Activated CD8-positive, alpha-beta memory T cell treated with anti-CD3 and anti-CD28 coated beads, Interleukin-2, amount 10 ng/mL, durations not matched to agents 7 days and 5 days (primary cell): ENCODE data around the gene KCNJ12. TPM values are rescaled to one million over a fixed set of nuclear protein-coding genes. Genes with fewer than 3 reads are reported as not detected.
A peak's percentile ranks its signal among the peaks of the same experiment; 100 is the strongest.
"Not testable (repeated sequence)": the region's sequence is repeated elsewhere in the genome, so short reads cannot be mapped to it uniquely, and the experiment has no call there.

Experiments used
- ATAC-seq: fragments of 150-1000 bp; cut with Tn5 transposase; one replicate; pipeline ENCODE4 v1.10.0; 2021; ENCODE audit warnings: moderate library complexity
- CTCF ChIA-PET: fragments of 350-600 bp; sonication (Branson Sonifier 250); formaldehyde crosslinking; loops from one replicate; lab custom pipeline; 2021; ENCODE audit warnings: antibody characterized with exemption; lab: Charles Lee
- DNase-seq: peaks from one replicate; pipeline ENCODE4 v3.0.0-alpha.2; 2020
- H3K27ac Mint-ChIP-seq: one replicate; pipeline ENCODE4 v1.8.0; 2021; ENCODE audit warnings: mild to moderate bottlenecking, mixed read lengths
- H3K27me3 Mint-ChIP-seq: one replicate; pipeline ENCODE4 v1.8.0; 2021; ENCODE audit warnings: mixed read lengths
- H3K36me3 Mint-ChIP-seq: one replicate; pipeline ENCODE4 v1.8.0; 2021; ENCODE audit warnings: mild to moderate bottlenecking, mixed read lengths
- H3K4me1 Mint-ChIP-seq: one replicate; pipeline ENCODE4 v1.8.0; 2021; ENCODE audit warnings: mixed read lengths
- H3K4me3 Mint-ChIP-seq: one replicate; pipeline ENCODE4 v1.8.0; 2021; ENCODE audit warnings: mild to moderate bottlenecking, moderate library complexity, mixed read lengths
- H3K9me3 Mint-ChIP-seq: one replicate; pipeline ENCODE4 v1.8.0; 2022; ENCODE audit warnings: low read depth, mixed read lengths
- total RNA-seq, 2 experiments: library from RNA; stranded (reverse); gene quantifications; one replicate each; pipeline ENCODE4 v1.2.3, GENCODE V29; 2021

Gene KCNJ12
- total RNA-seq, 2 experiments from 2014 or later: not detected

DNA sequence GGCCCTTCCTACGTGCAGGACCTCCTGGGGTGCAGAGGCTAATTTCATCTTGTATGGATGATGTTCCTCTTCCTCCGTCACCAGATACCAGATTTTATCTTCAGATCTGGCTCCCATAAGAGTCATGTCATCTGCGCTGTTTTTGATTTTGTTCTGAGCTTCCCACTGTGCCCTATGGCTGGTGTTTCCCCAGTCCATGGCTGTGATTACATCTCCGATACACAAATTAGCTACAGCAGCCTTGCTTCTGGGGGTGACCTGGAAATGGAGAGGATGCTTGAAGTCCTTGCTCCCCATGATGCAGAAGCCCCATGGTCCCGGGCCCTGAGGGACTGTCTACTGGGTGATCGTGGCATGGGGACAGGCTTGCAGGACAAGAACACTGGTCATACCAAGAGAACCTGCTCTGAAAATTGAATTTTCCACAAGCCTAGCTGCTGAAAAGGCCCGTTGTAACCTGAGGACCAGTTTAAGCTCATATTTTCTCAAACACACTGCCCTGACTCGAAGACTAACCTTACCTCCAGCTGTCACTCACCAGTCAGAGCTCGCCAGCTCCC, 69.0 kb downstream of the KCNJ12 start:
- CTCF ChIA-PET: no interaction called here
- H3K4me1 Mint-ChIP-seq: no peaks in the 10 kb centered on the region
- DNase-seq (no peak), ATAC-seq (no peak)
- no peaks in the 10 kb centered on the region for H3K36me3 Mint-ChIP-seq
- no peak overlapping the region for H3K27ac Mint-ChIP-seq
- H3K9me3 Mint-ChIP-seq: peaks cover 2% of the 10 kb centered on the region
- H3K4me3 Mint-ChIP-seq: no peak overlapping the region
- H3K27me3 Mint-ChIP-seq: peaks cover 19% of the 10 kb centered on the region

DNA sequence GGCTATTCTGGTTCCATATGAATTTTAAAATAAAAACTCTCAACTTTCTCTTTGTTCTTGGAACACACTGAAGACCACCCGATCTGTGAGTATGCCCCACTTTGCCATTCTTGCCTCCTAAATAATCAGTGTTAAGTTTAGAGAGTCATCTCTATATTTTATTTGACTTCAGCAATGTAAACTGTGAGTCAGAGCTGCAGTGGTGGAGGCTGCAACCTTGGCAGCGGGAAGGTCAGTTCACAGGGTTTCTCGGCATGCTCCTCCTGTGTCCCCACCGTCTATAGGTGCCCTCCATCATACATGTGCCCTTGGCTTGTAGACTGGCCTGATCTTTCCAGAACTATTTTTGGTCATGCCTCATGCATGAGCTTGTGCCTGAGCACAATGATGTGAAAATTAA, 71.4 kb downstream of the KCNJ12 start:
- H3K9me3 Mint-ChIP-seq, ATAC-seq, H3K36me3 Mint-ChIP-seq, H3K27ac Mint-ChIP-seq, DNase-seq, H3K4me3 Mint-ChIP-seq, H3K4me1 Mint-ChIP-seq: not testable (repeated sequence)
- peaks cover 24% of the 10 kb centered on the region for H3K27me3 Mint-ChIP-seq
- CTCF ChIA-PET: interaction anchor here (1.5 kb wide), 1 partner anchor 66 kb away, joined by 5 read pairs; no protein-coding TSS in a partner anchor

DNA sequence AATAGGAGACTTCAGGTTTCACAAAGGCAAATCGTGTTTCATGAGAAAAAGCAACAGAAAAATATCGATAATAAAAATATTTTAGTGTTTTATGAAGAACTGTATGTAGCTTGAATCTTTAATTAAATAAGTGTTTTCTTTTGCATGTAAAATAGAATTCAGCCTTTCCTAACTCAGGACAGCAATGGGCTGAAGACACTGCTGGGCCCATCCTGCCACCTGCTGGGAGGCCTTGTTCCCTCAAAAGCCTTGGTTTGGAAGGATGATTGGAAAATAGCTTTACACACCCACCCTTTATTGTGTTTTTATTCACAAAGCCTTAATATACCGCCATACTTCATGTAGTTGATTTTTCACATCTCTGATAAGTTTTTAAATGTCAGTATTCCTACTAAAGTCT, 73.7 kb downstream of the KCNJ12 start:
- H3K27me3 Mint-ChIP-seq: peaks cover 37% of the 10 kb centered on the region
- DNase-seq, H3K36me3 Mint-ChIP-seq, H3K27ac Mint-ChIP-seq, CTCF ChIA-PET, H3K4me3 Mint-ChIP-seq, H3K9me3 Mint-ChIP-seq, ATAC-seq, H3K4me1 Mint-ChIP-seq: not testable (repeated sequence)

DNA sequence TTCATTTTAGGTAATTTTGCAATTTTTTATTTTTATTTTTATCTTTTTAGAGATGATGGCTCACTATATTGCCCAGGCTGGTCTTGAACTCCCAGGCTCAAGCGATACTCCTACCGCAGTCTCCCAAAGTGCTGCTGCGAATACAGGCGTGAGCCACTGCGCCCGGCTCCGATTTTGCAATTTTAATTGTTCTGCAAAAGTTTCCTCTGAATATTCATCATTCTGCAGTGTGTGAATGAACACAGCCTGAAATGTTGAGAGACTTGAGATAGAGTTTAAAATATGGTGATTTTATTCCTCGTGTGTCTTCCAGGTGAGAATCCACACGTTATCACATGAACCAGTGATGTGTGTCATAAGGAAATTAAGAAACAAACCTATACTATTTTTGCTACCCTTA, 75.8 kb downstream of the KCNJ12 start:
- Mint-ChIP-seq H3K27me3 (peaks cover 30% of the 10 kb centered on the region), H3K4me3 (no peak overlapping the region), H3K9me3 (no peaks in the 10 kb centered on the region), H3K27ac (no peak overlapping the region), H3K36me3 (no peaks in the 10 kb centered on the region), H3K4me1 (peaks cover 14% of the 10 kb centered on the region)
- DNase-seq (no peak), ATAC-seq (no peak)
- CTCF ChIA-PET: interaction anchor here (6.2 kb wide), 1 partner anchor 62 kb away, joined by 109 read pairs; no protein-coding TSS in a partner anchor

DNA sequence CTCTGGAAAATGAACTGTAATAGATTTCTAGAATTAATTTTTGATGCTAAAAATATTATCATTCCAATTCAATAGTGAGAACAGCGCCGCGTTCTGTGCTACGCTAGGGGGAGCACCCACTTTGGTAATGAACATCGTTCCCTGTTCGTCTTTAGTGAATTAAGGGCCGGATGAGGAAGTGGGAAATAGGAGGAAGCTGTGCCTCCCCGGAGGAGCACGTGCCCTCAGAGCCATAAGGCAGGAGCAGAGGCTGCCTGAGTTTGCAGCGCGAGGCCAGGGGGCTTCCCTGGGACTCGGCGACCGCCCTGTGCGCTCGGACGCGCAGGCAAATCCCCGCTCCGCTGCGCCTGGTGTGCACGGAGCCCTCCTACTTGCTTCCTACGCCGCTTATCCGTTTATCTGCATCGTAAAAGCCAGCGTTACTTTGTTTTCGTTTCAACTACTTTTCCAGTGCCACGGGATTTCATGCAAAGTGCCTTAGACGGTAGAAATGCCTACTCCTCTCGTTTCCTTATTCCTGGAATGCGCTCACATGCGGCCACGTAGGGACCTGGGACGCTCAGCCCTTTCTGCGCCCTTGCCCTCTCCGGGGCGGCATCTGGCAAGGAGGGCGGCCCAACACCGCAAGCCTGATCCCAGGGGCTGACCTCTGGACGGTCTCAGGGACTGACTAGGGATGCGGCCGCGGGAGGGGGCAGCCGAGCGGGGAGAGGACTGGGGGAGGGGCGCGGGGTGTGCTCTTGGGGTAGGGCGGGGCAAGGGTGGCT, 76.4 kb downstream of the KCNJ12 start:
- peaks cover 19% of the 10 kb centered on the region for H3K4me1 Mint-ChIP-seq
- H3K27me3 Mint-ChIP-seq: peaks cover 29% of the 10 kb centered on the region
- no peaks in the 10 kb centered on the region for H3K36me3 Mint-ChIP-seq
- ATAC-seq (no peak), DNase-seq (no peak)
- no peaks in the 10 kb centered on the region for H3K9me3 Mint-ChIP-seq
- no peak overlapping the region for H3K27ac Mint-ChIP-seq
- no peak overlapping the region for H3K4me3 Mint-ChIP-seq
- CTCF ChIA-PET: interaction anchor here (6.2 kb wide), 1 partner anchor 61 kb away, joined by 109 read pairs; no protein-coding TSS in a partner anchor

DNA sequence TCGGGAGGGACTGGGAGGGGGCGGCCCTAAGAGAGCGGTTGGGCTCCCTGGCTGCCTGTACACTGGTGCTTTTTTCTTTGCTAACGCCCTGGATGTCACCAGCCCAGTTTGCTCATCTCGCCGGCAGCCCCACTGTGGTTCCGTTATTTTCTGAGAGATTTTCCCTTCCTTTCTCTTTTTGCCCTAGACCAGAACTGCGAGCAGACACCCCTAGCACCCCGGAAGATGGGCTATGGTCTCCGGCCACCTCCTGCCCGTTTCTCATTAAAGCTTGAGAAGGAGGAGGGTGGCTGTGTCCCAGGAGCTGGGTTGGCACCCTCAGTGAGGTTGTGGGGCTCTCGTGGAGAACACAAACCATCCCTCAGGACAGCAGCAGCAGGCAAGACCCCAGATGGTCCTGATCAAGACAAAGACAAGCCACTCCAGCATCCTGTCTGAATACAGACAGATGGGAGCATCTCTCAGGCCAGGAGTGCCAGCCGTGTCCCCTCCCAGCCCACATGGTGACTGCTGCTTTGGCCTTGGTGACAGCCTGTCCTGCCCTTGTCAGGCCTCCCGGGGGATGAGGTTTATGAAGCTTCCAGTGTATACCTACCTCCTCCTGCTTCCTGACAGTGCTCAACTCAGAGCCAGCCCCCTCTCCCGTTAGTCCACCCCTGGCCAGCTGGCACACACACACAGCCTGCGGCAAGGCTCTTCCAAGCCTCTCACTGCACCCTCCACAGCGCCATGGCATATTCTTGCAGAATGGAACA, 77.2 kb downstream of the KCNJ12 start:
- CTCF ChIA-PET: interaction anchor here (6.2 kb wide), 1 partner anchor 60 kb away, joined by 109 read pairs; no protein-coding TSS in a partner anchor

DNA sequence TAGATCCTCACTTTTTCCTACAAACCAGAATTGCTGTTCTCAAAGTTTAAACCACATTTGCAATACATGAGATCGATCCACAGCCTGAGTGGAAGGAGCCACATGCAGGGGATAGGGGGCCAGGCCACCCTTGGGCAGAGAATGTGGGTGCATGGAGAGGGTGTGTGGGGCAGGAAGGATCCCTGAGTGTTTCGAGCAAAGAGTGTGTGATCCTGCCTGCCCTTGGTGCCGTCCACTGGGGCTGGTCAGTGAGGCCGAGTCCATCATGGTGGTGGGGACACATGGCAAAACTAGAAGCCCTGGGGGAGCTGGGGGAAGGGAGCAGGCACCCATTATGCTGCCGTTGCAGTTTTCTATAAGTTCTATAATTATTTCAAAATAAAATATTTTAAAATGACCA, 77.8 kb downstream of the KCNJ12 start:
- peaks cover 20% of the 10 kb centered on the region for H3K4me1 Mint-ChIP-seq
- not testable (repeated sequence) for H3K4me3 Mint-ChIP-seq, H3K9me3 Mint-ChIP-seq, H3K27ac Mint-ChIP-seq, DNase-seq, H3K36me3 Mint-ChIP-seq, ATAC-seq
- peaks cover 27% of the 10 kb centered on the region for H3K27me3 Mint-ChIP-seq
- CTCF ChIA-PET: interaction anchor here (6.2 kb wide), 1 partner anchor 60 kb away, joined by 109 read pairs; no protein-coding TSS in a partner anchor

More for the DNA sequence above, 77.2 kb downstream of the KCNJ12 start:
- no peak overlapping the region for H3K4me3 Mint-ChIP-seq
- no peaks in the 10 kb centered on the region for H3K9me3 Mint-ChIP-seq
- peaks cover 20% of the 10 kb centered on the region for H3K4me1 Mint-ChIP-seq
- DNase-seq: no peak
- no peaks in the 10 kb centered on the region for H3K36me3 Mint-ChIP-seq
- ATAC-seq: no peak
- H3K27ac Mint-ChIP-seq: no peak overlapping the region
- H3K27me3 Mint-ChIP-seq: peaks cover 29% of the 10 kb centered on the region

DNA sequence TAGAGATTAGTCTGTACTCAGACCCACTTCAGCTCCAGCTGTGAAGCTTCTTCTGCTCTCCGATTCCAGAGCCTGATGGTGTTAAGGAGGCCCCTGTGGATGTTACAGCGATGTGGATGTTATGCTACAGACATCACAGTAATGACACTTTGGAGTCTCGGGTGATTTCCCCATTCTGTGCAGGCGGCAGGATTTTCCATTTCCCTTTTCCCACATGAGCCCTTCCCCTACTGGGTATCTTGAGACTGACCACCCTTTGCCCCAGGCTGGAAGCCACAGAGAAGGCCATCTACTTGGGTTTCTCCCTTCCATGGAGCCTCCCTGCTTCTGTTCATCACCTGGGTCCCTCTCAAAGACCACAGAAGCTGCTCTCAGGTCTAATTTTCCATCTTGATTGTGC, 78.3 kb downstream of the KCNJ12 start:
- no peak for DNase-seq
- no peak for ATAC-seq
- H3K27me3 Mint-ChIP-seq: peaks cover 27% of the 10 kb centered on the region
- no peaks in the 10 kb centered on the region for H3K9me3 Mint-ChIP-seq
- CTCF ChIA-PET: interaction anchor here (6.2 kb wide), 1 partner anchor 59 kb away, joined by 109 read pairs; no protein-coding TSS in a partner anchor
- no peaks in the 10 kb centered on the region for H3K36me3 Mint-ChIP-seq
- H3K4me3 Mint-ChIP-seq: no peak overlapping the region
- peaks cover 20% of the 10 kb centered on the region for H3K4me1 Mint-ChIP-seq
- no peak overlapping the region for H3K27ac Mint-ChIP-seq

DNA sequence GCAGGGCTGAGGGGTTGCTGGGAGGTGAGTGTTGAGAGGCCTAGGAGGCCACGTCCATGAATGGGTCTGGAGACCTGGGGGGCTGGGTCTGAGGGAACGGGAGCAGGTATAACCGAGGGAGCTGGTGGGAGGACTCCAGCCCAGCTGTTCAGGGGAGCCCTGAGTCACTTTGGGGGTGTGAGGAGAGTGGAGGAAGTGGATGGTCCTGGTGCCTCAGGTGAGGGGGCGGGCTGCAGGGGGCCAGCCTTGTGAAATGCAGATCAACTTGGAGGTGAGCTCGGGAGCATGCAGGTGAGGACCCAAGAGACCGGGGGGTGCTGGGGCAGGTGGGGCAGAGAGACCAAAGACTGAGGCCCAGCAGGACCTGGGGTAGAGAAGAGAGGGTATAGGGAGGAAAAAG, 79.6 kb downstream of the KCNJ12 start:
- Mint-ChIP-seq H3K4me1 (peaks cover 20% of the 10 kb centered on the region), H3K4me3 (no peak overlapping the region), H3K36me3 (no peaks in the 10 kb centered on the region), H3K9me3 (no peaks in the 10 kb centered on the region), H3K27me3 (peaks cover 20% of the 10 kb centered on the region), H3K27ac (no peak overlapping the region)
- DNase-seq (no peak), ATAC-seq (no peak)
- CTCF ChIA-PET: interaction anchor here (6.2 kb wide), 1 partner anchor 58 kb away, joined by 109 read pairs; no protein-coding TSS in a partner anchor

DNA sequence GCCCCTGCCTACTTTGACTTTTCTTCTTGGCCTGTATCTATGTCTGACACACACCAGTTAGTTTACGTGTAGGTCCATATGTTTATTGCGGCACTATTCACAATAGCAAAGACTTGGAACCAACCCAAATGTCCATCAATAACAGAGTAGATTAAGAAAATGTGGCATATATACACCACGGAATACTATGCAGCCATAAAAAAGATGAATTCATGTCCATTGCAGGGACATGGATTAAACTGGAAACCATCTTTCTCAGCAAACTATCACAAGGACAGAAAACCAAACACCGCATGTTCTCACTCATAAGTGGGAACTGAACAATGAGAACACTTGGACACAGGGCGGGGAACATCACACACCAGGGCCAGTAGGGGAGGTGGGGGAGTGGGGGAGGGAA, 80.3 kb downstream of the KCNJ12 start:
- CTCF ChIA-PET: interaction anchor here (0.6 to 6.2 kb wide), 14 partner anchors 12 to 357 kb away, joined by 3 to 109 read pairs (median 5); no protein-coding TSS in a partner anchor
- DNase-seq, H3K9me3 Mint-ChIP-seq, H3K4me3 Mint-ChIP-seq, H3K27ac Mint-ChIP-seq, H3K36me3 Mint-ChIP-seq, ATAC-seq: not testable (repeated sequence)
- Mint-ChIP-seq H3K4me1 (peaks cover 20% of the 10 kb centered on the region), H3K27me3 (peaks cover 21% of the 10 kb centered on the region)

DNA sequence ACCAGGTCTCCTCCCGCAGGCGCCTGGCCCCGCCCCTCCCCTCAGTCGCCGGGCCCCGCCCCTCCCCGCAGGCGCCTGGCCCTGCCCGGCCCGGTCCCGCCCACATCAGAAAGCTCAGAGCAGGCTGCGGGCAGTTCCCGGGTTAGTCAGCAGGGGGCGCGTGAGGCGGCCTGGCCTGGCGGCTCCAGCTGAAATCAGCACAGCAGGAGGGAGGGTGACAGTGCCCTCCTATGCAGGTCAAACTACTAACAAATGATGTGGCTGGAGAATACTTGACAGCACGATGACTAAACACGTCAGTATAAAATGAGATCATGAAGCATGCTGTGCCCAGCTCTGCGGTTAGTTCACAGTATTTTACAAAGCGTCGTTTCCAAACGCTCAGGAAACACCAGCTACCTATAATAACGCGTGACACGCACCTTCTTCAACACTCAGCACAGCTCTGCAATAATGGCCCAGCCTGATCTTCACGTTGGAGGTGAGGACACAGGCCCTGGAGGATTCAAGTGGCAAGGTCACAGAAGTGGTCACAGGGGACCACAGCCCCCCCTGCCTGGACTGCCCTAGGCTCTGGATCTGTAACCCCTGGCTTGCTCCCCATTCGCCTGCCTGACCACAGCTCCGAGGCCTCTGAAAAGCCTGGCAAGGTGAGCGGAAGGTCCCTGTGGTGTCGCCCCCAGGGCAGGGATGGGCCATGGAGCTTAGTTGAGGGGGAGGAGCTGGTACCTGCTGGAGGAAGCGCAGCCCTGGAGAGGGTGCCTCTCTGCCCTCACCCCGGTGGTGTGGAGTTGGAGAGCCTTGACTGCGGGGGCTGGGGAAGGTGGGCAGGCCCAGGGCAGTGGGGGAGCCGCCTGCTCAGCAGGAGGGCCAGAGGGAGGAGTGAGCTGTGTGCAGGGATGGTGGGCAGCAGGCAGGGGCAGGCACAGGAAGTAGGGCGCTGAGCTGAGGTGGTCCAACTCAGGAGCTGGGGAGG, 81.2 kb downstream of the KCNJ12 start:
- CTCF ChIA-PET: interaction anchor here (0.6 to 6.2 kb wide), 17 partner anchors 11 to 358 kb away, joined by 3 to 109 read pairs (median 4); no protein-coding TSS in a partner anchor
- peak; percentile 95 for ATAC-seq
- Mint-ChIP-seq H3K27me3 (peaks cover 17% of the 10 kb centered on the region), H3K36me3 (no peaks in the 10 kb centered on the region), H3K4me3 (no peak overlapping the region), H3K9me3 (no peaks in the 10 kb centered on the region), H3K27ac (no peak overlapping the region), H3K4me1 (peaks cover 18% of the 10 kb centered on the region)
- DNase-seq: peak; percentile 92

DNA sequence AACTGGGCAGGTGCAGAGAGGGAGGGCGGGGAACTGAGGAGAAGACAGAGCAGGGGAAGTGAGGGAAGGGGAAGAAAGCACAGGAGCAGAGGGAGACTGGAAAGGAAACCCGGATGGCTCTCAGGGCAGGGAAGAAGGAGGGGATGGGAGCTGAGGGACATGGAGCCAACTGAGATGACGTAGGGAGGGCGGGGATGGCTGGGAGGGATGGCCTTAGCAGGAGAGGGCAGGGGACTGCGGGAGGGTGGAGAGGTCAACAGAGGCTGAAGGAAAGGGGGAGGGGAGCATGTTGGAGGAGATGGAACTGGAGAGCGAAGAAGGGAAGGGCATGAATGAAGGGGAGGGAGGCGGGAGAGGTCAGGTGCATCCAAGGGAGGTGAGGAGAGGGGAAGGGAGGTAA, 81.9 kb downstream of the KCNJ12 start:
- no peak for DNase-seq
- Mint-ChIP-seq H3K27me3 (peaks cover 12% of the 10 kb centered on the region), H3K9me3 (no peaks in the 10 kb centered on the region), H3K4me1 (peaks cover 17% of the 10 kb centered on the region), H3K27ac (no peak overlapping the region), H3K36me3 (no peaks in the 10 kb centered on the region), H3K4me3 (no peak overlapping the region)
- CTCF ChIA-PET: interaction anchor here (0.8 to 6.2 kb wide), 5 partner anchors 56 to 339 kb away, joined by 3 to 109 read pairs (median 4); no protein-coding TSS in a partner anchor
- ATAC-seq: no peak
